ENCODE measurements around the gene CALD1.

The CALD1 gene

DNA sequence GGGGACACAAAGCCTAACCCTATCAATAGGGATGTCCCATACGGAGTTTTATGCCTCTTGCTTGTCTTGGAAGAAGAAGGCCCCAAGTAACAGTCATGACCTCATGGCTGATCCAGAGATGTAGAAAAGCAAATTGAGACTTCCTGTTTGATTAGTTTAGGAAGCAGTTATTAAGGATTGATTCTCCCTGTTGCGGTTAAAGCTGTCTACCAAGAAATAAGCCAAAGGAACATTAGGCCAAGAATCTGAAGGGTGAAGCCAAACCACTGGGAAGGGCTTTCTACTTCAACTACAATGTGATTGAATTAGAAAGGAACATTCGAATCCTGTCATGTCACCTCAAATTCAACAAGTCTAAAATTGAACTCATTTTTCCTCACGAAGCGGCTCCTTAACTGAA is 146.3 kb downstream of the CALD1 start:
- no peak for TF ChIP-seq PPARA (CRISPR knock-in tag; IDR thresholded peaks at IDR 0.05; ENCODE audit: borderline replicate concordance)
- no peak for TF ChIP-seq GLIS3 (CRISPR knock-in tag; IDR thresholded peaks at IDR 0.05)
- no peak for TF ChIP-seq ESRRG (CRISPR knock-in tag; IDR thresholded peaks at IDR 0.05)
- no peak for TF ChIP-seq TCF4 (CRISPR knock-in tag; IDR thresholded peaks at IDR 0.05; ENCODE audit: borderline replicate concordance)
- no peak for TF ChIP-seq OSR1 (CRISPR knock-in tag; IDR thresholded peaks at IDR 0.05)
- TF ChIP-seq ZC3H10 (CRISPR knock-in tag; IDR thresholded peaks at IDR 0.05), result no peak
- ATAC-seq, result no peak

DNA sequence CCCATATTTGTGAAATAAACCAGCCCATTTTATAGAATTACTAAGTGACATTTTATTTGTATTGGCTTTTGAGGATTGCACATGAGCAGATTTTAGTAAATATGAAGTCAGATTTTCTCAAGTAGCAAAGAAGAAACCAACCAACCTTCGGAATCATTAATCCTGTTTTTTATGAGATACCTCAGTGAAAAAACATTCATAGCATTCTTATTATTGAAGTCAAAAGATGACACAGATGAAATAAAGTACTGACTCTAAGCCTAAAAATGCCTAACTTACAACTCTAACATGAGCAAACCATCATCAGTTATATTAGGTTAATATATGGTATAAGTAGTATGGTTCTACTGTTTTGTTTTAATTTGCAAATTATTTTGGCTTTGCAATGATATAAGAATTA is 147.0 kb downstream of the CALD1 start:
- TF ChIP-seq, protein P1, sequence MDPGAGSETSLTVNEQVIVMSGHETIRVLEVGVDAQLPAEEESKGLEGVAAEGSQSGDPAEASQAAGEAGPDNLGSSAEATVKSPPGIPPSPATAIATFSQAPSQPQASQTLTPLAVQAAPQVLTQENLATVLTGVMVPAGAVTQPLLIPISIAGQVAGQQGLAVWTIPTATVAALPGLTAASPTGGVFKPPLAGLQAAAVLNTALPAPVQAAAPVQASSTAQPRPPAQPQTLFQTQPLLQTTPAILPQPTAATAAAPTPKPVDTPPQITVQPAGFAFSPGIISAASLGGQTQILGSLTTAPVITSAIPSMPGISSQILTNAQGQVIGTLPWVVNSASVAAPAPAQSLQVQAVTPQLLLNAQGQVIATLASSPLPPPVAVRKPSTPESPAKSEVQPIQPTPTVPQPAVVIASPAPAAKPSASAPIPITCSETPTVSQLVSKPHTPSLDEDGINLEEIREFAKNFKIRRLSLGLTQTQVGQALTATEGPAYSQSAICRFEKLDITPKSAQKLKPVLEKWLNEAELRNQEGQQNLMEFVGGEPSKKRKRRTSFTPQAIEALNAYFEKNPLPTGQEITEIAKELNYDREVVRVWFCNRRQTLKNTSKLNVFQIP (CRISPR knock-in tag; IDR thresholded peaks at IDR 0.05; ENCODE audit: borderline replicate concordance, low read depth), result no peak
- TF ChIP-seq ARNTL (CRISPR knock-in tag; IDR thresholded peaks at IDR 0.05; ENCODE audit: borderline replicate concordance, low read depth), result no peak
- TF ChIP-seq CSRNP3 (CRISPR knock-in tag; IDR thresholded peaks at IDR 0.05), result no peak
- no peak for TF ChIP-seq ZNF8 (CRISPR knock-in tag; IDR thresholded peaks at IDR 0.05)
- TF ChIP-seq, protein P2, sequence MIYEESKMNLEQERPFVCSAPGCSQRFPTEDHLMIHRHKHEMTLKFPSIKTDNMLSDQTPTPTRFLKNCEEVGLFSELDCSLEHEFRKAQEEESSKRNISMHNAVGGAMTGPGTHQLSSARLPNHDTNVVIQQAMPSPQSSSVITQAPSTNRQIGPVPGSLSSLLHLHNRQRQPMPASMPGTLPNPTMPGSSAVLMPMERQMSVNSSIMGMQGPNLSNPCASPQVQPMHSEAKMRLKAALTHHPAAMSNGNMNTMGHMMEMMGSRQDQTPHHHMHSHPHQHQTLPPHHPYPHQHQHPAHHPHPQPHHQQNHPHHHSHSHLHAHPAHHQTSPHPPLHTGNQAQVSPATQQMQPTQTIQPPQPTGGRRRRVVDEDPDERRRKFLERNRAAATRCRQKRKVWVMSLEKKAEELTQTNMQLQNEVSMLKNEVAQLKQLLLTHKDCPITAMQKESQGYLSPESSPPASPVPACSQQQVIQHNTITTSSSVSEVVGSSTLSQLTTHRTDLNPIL (CRISPR knock-in tag; IDR thresholded peaks at IDR 0.05; ENCODE audit: low read depth), result no peak
- no peak for TF ChIP-seq BACH2 (CRISPR knock-in tag; IDR thresholded peaks at IDR 0.05; ENCODE audit: borderline replicate concordance)
- peak; percentile 18; the same call in 2 of the 3 replicates for ATAC-seq

DNA sequence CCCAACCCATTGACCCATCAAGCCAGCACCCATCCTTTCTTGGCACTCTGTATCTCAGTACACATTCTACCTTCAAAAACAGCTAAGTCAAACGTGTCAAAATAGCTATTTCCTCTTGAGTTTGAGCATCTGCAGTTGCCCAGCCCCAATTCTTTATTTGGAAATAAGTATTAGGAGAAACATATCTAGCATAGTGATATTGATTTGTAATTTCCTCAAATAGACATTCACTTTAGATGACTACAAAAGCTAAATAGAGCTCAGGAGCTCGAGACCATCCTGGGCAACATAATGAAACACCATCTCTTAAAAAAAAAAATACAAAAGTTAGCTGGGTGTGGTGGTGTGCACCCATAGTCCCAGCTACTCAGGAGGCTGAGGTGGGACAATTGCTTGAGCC is 147.6 kb downstream of the CALD1 start:
- ATAC-seq, result no peak
- TF ChIP-seq ZC3H10 (CRISPR knock-in tag; IDR thresholded peaks at IDR 0.05) (no peak), ESRRG (CRISPR knock-in tag; IDR thresholded peaks at IDR 0.05) (no peak), ZNF70 (CRISPR knock-in tag; IDR thresholded peaks at IDR 0.05) (no peak), SNAI2 (CRISPR knock-in tag; IDR thresholded peaks at IDR 0.05) (no peak), ZFP3 (CRISPR knock-in tag; IDR thresholded peaks at IDR 0.05) (no peak), BACH2 (CRISPR knock-in tag; IDR thresholded peaks at IDR 0.05; ENCODE audit: borderline replicate concordance) (no peak), ZNF565 (CRISPR knock-in tag; conservative IDR thresholded peaks at IDR 0.05; ENCODE audit: low read depth) (no peak), ZFP30 (CRISPR knock-in tag; IDR thresholded peaks at IDR 0.05) (no peak), OSR1 (CRISPR knock-in tag; IDR thresholded peaks at IDR 0.05) (no peak), TOX (CRISPR knock-in tag; IDR thresholded peaks at IDR 0.05; ENCODE audit: borderline replicate concordance) (no peak)
- TF ChIP-seq, protein P3, sequence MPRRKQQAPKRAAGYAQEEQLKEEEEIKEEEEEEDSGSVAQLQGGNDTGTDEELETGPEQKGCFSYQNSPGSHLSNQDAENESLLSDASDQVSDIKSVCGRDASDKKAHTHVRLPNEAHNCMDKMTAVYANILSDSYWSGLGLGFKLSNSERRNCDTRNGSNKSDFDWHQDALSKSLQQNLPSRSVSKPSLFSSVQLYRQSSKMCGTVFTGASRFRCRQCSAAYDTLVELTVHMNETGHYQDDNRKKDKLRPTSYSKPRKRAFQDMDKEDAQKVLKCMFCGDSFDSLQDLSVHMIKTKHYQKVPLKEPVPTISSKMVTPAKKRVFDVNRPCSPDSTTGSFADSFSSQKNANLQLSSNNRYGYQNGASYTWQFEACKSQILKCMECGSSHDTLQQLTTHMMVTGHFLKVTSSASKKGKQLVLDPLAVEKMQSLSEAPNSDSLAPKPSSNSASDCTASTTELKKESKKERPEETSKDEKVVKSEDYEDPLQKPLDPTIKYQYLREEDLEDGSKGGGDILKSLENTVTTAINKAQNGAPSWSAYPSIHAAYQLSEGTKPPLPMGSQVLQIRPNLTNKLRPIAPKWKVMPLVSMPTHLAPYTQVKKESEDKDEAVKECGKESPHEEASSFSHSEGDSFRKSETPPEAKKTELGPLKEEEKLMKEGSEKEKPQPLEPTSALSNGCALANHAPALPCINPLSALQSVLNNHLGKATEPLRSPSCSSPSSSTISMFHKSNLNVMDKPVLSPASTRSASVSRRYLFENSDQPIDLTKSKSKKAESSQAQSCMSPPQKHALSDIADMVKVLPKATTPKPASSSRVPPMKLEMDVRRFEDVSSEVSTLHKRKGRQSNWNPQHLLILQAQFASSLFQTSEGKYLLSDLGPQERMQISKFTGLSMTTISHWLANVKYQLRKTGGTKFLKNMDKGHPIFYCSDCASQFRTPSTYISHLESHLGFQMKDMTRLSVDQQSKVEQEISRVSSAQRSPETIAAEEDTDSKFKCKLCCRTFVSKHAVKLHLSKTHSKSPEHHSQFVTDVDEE (CRISPR knock-in tag; IDR thresholded peaks at IDR 0.05), result no peak
- TF ChIP-seq, protein P4, sequence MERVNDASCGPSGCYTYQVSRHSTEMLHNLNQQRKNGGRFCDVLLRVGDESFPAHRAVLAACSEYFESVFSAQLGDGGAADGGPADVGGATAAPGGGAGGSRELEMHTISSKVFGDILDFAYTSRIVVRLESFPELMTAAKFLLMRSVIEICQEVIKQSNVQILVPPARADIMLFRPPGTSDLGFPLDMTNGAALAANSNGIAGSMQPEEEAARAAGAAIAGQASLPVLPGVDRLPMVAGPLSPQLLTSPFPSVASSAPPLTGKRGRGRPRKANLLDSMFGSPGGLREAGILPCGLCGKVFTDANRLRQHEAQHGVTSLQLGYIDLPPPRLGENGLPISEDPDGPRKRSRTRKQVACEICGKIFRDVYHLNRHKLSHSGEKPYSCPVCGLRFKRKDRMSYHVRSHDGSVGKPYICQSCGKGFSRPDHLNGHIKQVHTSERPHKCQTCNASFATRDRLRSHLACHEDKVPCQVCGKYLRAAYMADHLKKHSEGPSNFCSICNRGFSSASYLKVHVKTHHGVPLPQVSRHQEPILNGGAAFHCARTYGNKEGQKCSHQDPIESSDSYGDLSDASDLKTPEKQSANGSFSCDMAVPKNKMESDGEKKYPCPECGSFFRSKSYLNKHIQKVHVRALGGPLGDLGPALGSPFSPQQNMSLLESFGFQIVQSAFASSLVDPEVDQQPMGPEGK (CRISPR knock-in tag; IDR thresholded peaks at IDR 0.05; ENCODE audit: borderline replicate concordance), result no peak

DNA sequence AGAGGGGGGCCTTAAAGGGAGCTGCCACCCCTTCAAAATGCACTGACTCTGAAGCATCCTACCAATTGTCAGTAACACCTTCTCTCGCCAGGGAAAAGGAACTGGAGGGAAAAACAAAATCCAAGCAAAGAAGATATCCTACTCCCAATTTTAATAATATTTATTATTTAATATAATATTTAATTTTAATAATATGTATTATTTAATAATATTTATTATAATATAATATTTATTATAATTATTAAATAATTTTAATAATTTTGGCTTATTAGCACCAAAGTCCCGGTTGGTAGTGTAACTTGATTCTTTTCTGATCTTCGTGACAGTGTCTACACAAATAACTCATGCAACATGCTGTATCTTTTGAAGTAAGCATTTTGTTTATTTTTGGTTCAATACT is 148.3 kb downstream of the CALD1 start:
- ATAC-seq, result no peak
- TF ChIP-seq SNAI2 (CRISPR knock-in tag; IDR thresholded peaks at IDR 0.05) (no peak), ZC3H10 (CRISPR knock-in tag; IDR thresholded peaks at IDR 0.05) (no peak), CSRNP3 (CRISPR knock-in tag; IDR thresholded peaks at IDR 0.05) (no peak), GLIS3 (CRISPR knock-in tag; IDR thresholded peaks at IDR 0.05) (no peak), ZNF70 (CRISPR knock-in tag; IDR thresholded peaks at IDR 0.05) (no peak), ISL1 (CRISPR knock-in tag; IDR thresholded peaks at IDR 0.05) (no peak), ZNF8 (CRISPR knock-in tag; IDR thresholded peaks at IDR 0.05) (no peak), ARNTL (CRISPR knock-in tag; IDR thresholded peaks at IDR 0.05; ENCODE audit: borderline replicate concordance, low read depth) (no peak), ZNF565 (CRISPR knock-in tag; conservative IDR thresholded peaks at IDR 0.05; ENCODE audit: low read depth) (no peak)
- TF ChIP-seq, protein P1 (CRISPR knock-in tag; IDR thresholded peaks at IDR 0.05; ENCODE audit: borderline replicate concordance, low read depth), result no peak

Measured in SK-N-SH treated with all-trans-retinoic acid at 6 μM for 48 hours (cell line).